H1 (cell line): ENCODE results near the gene CTXN1. TPM values are rescaled to one million over a fixed set of nuclear protein-coding genes. Genes with fewer than 3 reads are reported as not detected.
A peak's percentile ranks its signal among the peaks of the same experiment; 100 is the strongest.

ENCODE experiments used
- CTCF ChIA-PET: fragments of 300-600 bp; sonication (Branson Sonifier 250); formaldehyde crosslinking; loops from one replicate; lab custom pipeline; 2021; ENCODE audit not compliant: partially characterized antibody; lab: Charles Lee
- POLR2A ChIA-PET: fragments of 300-600 bp; sonication (Branson Sonifier 250); formaldehyde crosslinking; loops from one replicate; lab custom pipeline; 2021; ENCODE audit warnings: inconsistent platforms; ENCODE audit not compliant: partially characterized antibody; lab: Charles Lee
- DNase-seq, 2 experiments: peaks; one replicate each; pipeline versions ENCODE4 v3.0.0 to v3.0.0-alpha.2; 2010 to 2022; ENCODE audit warnings: low spot score in 2 of 2, low read depth in 1 of 2, mixed read lengths in 1 of 2
- FAIRE-seq: peaks from 2 replicates; lab custom pipeline; 2011; peaks lifted over from hg19 to GRCh38; lab: Jason Lieb, UNC
- H2AFZ ChIP-seq: 2 replicates; pipeline ENCODE4 v1.8.1; 2012; ENCODE audit warnings: low read length, inconsistent platforms
- H2AK5ac ChIP-seq: 2 replicates; pipeline ENCODE4 v1.6.1; 2013; ENCODE audit warnings: low read depth, low read length
- H2BK120ac ChIP-seq: replicated peaks from 2 replicates; pipeline ENCODE3; 2013; ENCODE audit warnings: low read depth, low read length, inconsistent platforms
- H2BK12ac ChIP-seq: 2 replicates; pipeline ENCODE4 v1.6.1; 2013; ENCODE audit warnings: low read depth, low read length
- H2BK15ac ChIP-seq: 2 replicates; pipeline ENCODE4 v1.6.1; 2013; ENCODE audit warnings: low read length
- H2BK20ac ChIP-seq: 2 replicates; pipeline ENCODE4 v1.6.1; 2013; ENCODE audit warnings: low read length
- H2BK5ac ChIP-seq: 2 replicates; pipeline ENCODE4 v1.6.1; 2013; ENCODE audit warnings: low read depth, low read length
- H3K14ac ChIP-seq: 2 replicates; pipeline ENCODE4 v1.6.1; 2013; ENCODE audit warnings: inconsistent platforms; ENCODE audit not compliant: insufficient read length
- H3K18ac ChIP-seq: 2 replicates; pipeline ENCODE4 v1.6.1; 2013; ENCODE audit warnings: low read length; ENCODE audit errors: extremely low read depth
- H3K23ac ChIP-seq: 2 replicates; pipeline ENCODE4 v1.6.1; 2013; ENCODE audit warnings: inconsistent platforms; ENCODE audit not compliant: insufficient read length
- H3K23me2 ChIP-seq: 2 replicates; pipeline ENCODE4 v1.6.1; 2013; ENCODE audit warnings: low read depth, low read length
- H3K27ac ChIP-seq: 2 replicates; pipeline ENCODE4 v1.6.1; 2011; ENCODE audit warnings: low read depth, low read length, inconsistent platforms
- H3K27me3 ChIP-seq, 4 experiments: replicated peaks in 1 of 4; 1 replicate in 1 of 4; 2 replicates in 3 of 4; pipeline versions ENCODE4 v1.6.1 to v1.8.1; 2011 to 2013; ENCODE audit warnings: low read length in 3 of 4, mild to moderate bottlenecking in 3 of 4, inconsistent platforms in 2 of 4, mixed read lengths in 2 of 4, moderate library complexity in 1 of 4; ENCODE audit not compliant: control insufficient read depth in 3 of 4, insufficient read depth in 3 of 4; ENCODE audit errors: extremely low read depth in 1 of 4
- H3K36me3 ChIP-seq, 4 experiments: 2 replicates each; pipeline versions ENCODE4 v1.6.1 to v1.8.1; 2011 to 2013; ENCODE audit warnings: mild to moderate bottlenecking in 4 of 4, low read length in 3 of 4, moderate library complexity in 2 of 4, control low read depth in 1 of 4, inconsistent platforms in 1 of 4; ENCODE audit not compliant: insufficient read depth in 4 of 4, control insufficient read depth in 2 of 4
- H3K4ac ChIP-seq: replicated peaks from 2 replicates; pipeline ENCODE3; 2013; ENCODE audit warnings: low read length, low read depth, mixed read lengths, inconsistent platforms; ENCODE audit not compliant: insufficient read length
- H3K4me1 ChIP-seq, 4 experiments: replicated peaks in 1 of 4; 1 replicate in 1 of 4; 2 replicates in 3 of 4; pipeline versions ENCODE4 v1.6.1 to v1.8.1; 2011 to 2013; ENCODE audit warnings: low read length in 3 of 4, inconsistent platforms in 2 of 4, mixed read lengths in 1 of 4; ENCODE audit not compliant: insufficient read depth in 4 of 4, control insufficient read depth in 3 of 4
- H3K4me2 ChIP-seq, 2 experiments: 2 replicates each; pipeline versions ENCODE4 v1.6.1 to v1.8.1; 2011 to 2013; ENCODE audit warnings: low read depth in 2 of 2, low read length in 2 of 2, control low read depth in 1 of 2, inconsistent platforms in 1 of 2, mild to moderate bottlenecking in 1 of 2; ENCODE audit not compliant: insufficient read depth in 1 of 2
- H3K4me3 ChIP-seq, 4 experiments: fragments of 200-600, 300-600 bp in 1 of 4; sonication (generic), shearing (Covaris generic), sonication (Bioruptor Twin) in 1 of 4; 2 replicates each; pipeline versions ENCODE4 v1.5.1 to v1.8.1; 2011 to 2016; ENCODE audit warnings: low read length in 4 of 4, low read depth in 3 of 4, control low read depth in 2 of 4, inconsistent platforms in 2 of 4, mild to moderate bottlenecking in 2 of 4, mixed read lengths in 1 of 4, moderate library complexity in 1 of 4; ENCODE audit not compliant: insufficient read depth in 2 of 4; ENCODE audit errors: extremely low read depth in 1 of 4
- H3K56ac ChIP-seq: replicated peaks from 2 replicates; pipeline ENCODE3; 2013; ENCODE audit warnings: low read depth, mild to moderate bottlenecking, mixed read lengths, low read length, inconsistent platforms; ENCODE audit not compliant: insufficient read length
- H3K79me1 ChIP-seq: 2 replicates; pipeline ENCODE4 v1.6.1; 2013; ENCODE audit warnings: low read depth, low read length, control low read depth
- H3K79me2 ChIP-seq, 2 experiments: 2 replicates each; pipeline versions ENCODE4 v1.6.1 to v1.8.1; 2012 to 2013; ENCODE audit warnings: low read length in 2 of 2, mild to moderate bottlenecking in 2 of 2, inconsistent platforms in 1 of 2; ENCODE audit not compliant: insufficient read depth in 2 of 2, control insufficient read depth in 1 of 2
- H3K9ac ChIP-seq, 4 experiments: replicated peaks in 1 of 4; 1 replicate in 1 of 4; 2 replicates in 3 of 4; pipeline versions ENCODE4 v1.6.1 to v1.8.1; 2011 to 2013; ENCODE audit warnings: low read depth in 3 of 4, low read length in 3 of 4, control low read depth in 2 of 4, mild to moderate bottlenecking in 2 of 4, moderate library complexity in 2 of 4, inconsistent platforms in 1 of 4; ENCODE audit errors: extremely low read depth in 1 of 4
- H3K9me3 ChIP-seq, 2 experiments: 2 replicates each; pipeline versions ENCODE4 v1.6.1 to v1.8.1; 2012 to 2013; ENCODE audit warnings: mild to moderate bottlenecking in 2 of 2, moderate library complexity in 2 of 2, control low read depth in 1 of 2, inconsistent platforms in 1 of 2, low read depth in 1 of 2, low read length in 1 of 2, mixed read lengths in 1 of 2; ENCODE audit not compliant: insufficient read depth in 2 of 2
- H4K20me1 ChIP-seq, 2 experiments: replicated peaks in 1 of 2; 2 replicates each; pipeline versions ENCODE3 to v1.8.1; 2011 to 2013; ENCODE audit warnings: inconsistent platforms in 2 of 2, low read length in 2 of 2, mild to moderate bottlenecking in 1 of 2; ENCODE audit not compliant: insufficient read depth in 2 of 2, control insufficient read depth in 1 of 2
- H4K5ac ChIP-seq: 2 replicates; pipeline ENCODE4 v1.6.1; 2013; ENCODE audit warnings: low read length, low read depth, mixed read lengths, inconsistent platforms; ENCODE audit not compliant: insufficient read length
- H4K8ac ChIP-seq: 2 replicates; pipeline ENCODE4 v1.8.0; 2013; ENCODE audit warnings: mild to moderate bottlenecking, moderate library complexity, low read length, inconsistent platforms; ENCODE audit not compliant: insufficient read depth; ENCODE audit errors: extremely low read depth
- H4K91ac ChIP-seq: replicated peaks from 2 replicates; pipeline ENCODE3; 2013; ENCODE audit warnings: low read length, mixed read lengths, inconsistent platforms; ENCODE audit not compliant: insufficient read length
- CREB1 ChIP-seq: IDR thresholded peaks from 2 replicates; pipeline ENCODE4 v1.6.1; 2012; ENCODE audit warnings: inconsistent platforms
- KDM5A ChIP-seq: fragments of 200-600 bp; IDR thresholded peaks from 2 replicates; pipeline ENCODE4 v1.7.1; 2012; ENCODE audit warnings: mild to moderate bottlenecking, low read length, inconsistent platforms, mixed read lengths
- RXRA ChIP-seq: IDR thresholded peaks from 2 replicates; pipeline ENCODE4 v1.6.1; 2011; ENCODE audit warnings: low read depth, mild to moderate bottlenecking, low read length, moderate library complexity; ENCODE audit not compliant: insufficient read depth
- ZNF274 ChIP-seq: IDR thresholded peaks from 2 replicates; pipeline ENCODE4 v1.7.0; 2012; ENCODE audit warnings: low read length, borderline replicate concordance; ENCODE audit errors: extremely low read depth
- WGBS, 2 experiments: shearing (Covaris generic) in 1 of 2; methylation state at CpG; one replicate each; pipeline versions ENCODE4 v1.1.6 to v1.1.7; 2013 to 2015; ENCODE audit warnings: low lambda C conversion rate in 2 of 2, mixed read lengths in 2 of 2, inconsistent platforms in 1 of 2, low coverage in 1 of 2, missing lambda C conversion rate in 1 of 2; ENCODE audit not compliant: insufficient replicate concordance in 2 of 2, insufficient coverage in 1 of 2, insufficient read length in 1 of 2; ENCODE audit errors: extremely low coverage in 1 of 2, missing lambda C conversion rate in 1 of 2; 5-methylcytosine and 5-hydroxymethylcytosine counted together
- polyA plus RNA-seq, 7 experiments: library from polyadenylated mRNA; depleted of rRNA in 3 of 7; stranded (reverse) in 5 of 7; unstranded in 2 of 7; fragments of >200 nt in 5 of 7; fragments of 200-250 nt in 2 of 7; gene quantifications; 1 replicate in 5 of 7; 2 replicates in 1 of 7; 4 replicates in 1 of 7; pipeline versions ENCODE4 v1.2.1 to v1.2.3, GENCODE V29; 2011 to 2013; ENCODE audit warnings: missing spikeins in 2 of 7, mixed read lengths in 2 of 7
- total RNA-seq: library from RNA; stranded (reverse); fragmentation: NEBNext Ultra II Directional; extraction: Animal tissue kit (Norgen Biotek cat#: 25700); gene quantifications from 2 replicates; pipeline ENCODE4 v1.2.1, GENCODE V29; 2021

CTXN1 gene
- total and polyA plus RNA-seq, 2 of the 8 experiments (the other 6 are each of a cell fraction or from before 2014, with no cell fraction given), result 16.4 to 58.0 TPM

DNA sequence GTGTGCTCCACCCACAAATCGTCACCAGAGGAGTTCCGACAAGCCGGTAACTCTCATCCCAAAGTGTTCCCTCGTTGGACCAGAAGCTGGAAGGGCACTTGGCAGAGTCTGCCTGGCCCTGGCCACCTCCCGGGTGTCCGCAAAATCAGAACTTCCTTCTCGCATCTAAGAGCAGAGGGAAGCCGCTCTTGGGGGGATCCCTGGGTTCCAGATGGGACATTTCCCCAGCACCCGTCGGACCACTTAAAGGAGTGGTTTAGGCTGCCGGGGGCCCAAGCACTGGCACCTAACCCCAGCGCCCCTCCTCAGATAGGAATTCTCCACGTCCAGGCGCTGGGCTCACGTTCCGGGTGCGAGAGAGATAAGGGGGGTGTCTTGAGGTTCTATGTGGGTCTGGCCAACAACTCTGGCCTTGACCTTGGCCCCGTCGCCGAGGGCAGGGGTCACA is 23.1 kb downstream of the CTXN1 start:
- H3K4me3 ChIP-seq, result peak overlapping the region; percentile 30 to 86 (median 44)
- H3K27ac ChIP-seq, result peak overlapping the region; percentile 66; the same call in 1 of the 2 replicates
- TF ChIP-seq CREB1 (no peak), ZNF274 (no peak), RXRA (0 out of 2 replicates have a peak, but pooled peaks have one; percentile 16), KDM5A (no peak)
- no peak overlapping the region for H3K14ac ChIP-seq
- H3K36me3 ChIP-seq, result no peaks in the 10 kb centered on the region; a peak in 2 of 8 replicates
- peak overlapping the region; percentile 55 to 75 for H3K4me2 ChIP-seq
- no peak for FAIRE-seq
- no peak overlapping the region for H3K23ac ChIP-seq
- H2BK120ac ChIP-seq, result no peak overlapping the region
- no peaks in the 10 kb centered on the region for H3K9me3 ChIP-seq
- no peak overlapping the region for H3K4ac ChIP-seq
- DNase-seq, result no peak
- peak overlapping the region; percentile 65 for H4K5ac ChIP-seq
- H2BK12ac ChIP-seq, result 0 out of 2 replicates have a peak overlapping the region, but pooled peaks have one; percentile 27
- no peak overlapping the region for H3K56ac ChIP-seq
- H3K79me1 ChIP-seq, result peaks cover 9% of the 10 kb centered on the region
- no peaks in the 10 kb centered on the region for H3K27me3 ChIP-seq
- H4K20me1 ChIP-seq, result peaks cover 0 to 5% of the 10 kb centered on the region in 2 experiments
- H3K18ac ChIP-seq, result peak overlapping the region; percentile 86; the same call in 1 of the 2 replicates
- POLR2A ChIA-PET, result interaction anchor here (1.0 to 5.0 kb wide), 10 partner anchors 9 to 45 kb away, joined by 4 to 22 read pairs (median 5); partner anchors contain the start of genes LRRC8E, SNAPC2 and TGFBR3L
- no peak overlapping the region for H2BK20ac ChIP-seq
- H2AFZ ChIP-seq, result no peak overlapping the region
- CTCF ChIA-PET, result interaction anchor here (0.9 to 4.9 kb wide), 13 partner anchors 12 to 174 kb away, joined by 3 to 14 read pairs (median 4); partner anchors contain the start of genes PRR36 and TGFBR3L
- H2BK15ac ChIP-seq, result no peak overlapping the region
- H3K79me2 ChIP-seq, result peaks cover 0 to 22% of the 10 kb centered on the region in 2 experiments; a peak in 2 of 4 replicates
- H2AK5ac ChIP-seq, result peak overlapping the region; percentile 82; the same call in 1 of the 2 replicates
- H2BK5ac ChIP-seq, result peak overlapping the region; percentile 95
- peaks cover 0 to 13% (median 7%) of the 10 kb centered on the region in 4 experiments; a peak in 5 of 7 replicates for H3K4me1 ChIP-seq
- peaks cover 13% of the 10 kb centered on the region for H3K23me2 ChIP-seq
- WGBS, 2 experiments, result 51% methylated on average over 20 of the region's 20 CpGs; no CpG with 5 or more reads in 1 of the 2 experiments
- H4K8ac ChIP-seq, result peak overlapping the region; percentile 90; the same call in 1 of the 2 replicates
- H4K91ac ChIP-seq, result peak overlapping the region; percentile 90
- peak overlapping the region in 3 of 4 experiments; percentile 49 to 64 (median 63); a peak in 6 of 7 replicates for H3K9ac ChIP-seq
